HUDEP-2 (cell line): ENCODE measurements around the gene ARHGEF26.

Experiments used
- DNase-seq, 76 experiments: peaks; one replicate each; lab custom pipeline; 2025; ENCODE audit not compliant: unreplicated experiment in 76 of 76; lab: John Stamatoyannopoulos, UW

Gene ARHGEF26

DNA sequence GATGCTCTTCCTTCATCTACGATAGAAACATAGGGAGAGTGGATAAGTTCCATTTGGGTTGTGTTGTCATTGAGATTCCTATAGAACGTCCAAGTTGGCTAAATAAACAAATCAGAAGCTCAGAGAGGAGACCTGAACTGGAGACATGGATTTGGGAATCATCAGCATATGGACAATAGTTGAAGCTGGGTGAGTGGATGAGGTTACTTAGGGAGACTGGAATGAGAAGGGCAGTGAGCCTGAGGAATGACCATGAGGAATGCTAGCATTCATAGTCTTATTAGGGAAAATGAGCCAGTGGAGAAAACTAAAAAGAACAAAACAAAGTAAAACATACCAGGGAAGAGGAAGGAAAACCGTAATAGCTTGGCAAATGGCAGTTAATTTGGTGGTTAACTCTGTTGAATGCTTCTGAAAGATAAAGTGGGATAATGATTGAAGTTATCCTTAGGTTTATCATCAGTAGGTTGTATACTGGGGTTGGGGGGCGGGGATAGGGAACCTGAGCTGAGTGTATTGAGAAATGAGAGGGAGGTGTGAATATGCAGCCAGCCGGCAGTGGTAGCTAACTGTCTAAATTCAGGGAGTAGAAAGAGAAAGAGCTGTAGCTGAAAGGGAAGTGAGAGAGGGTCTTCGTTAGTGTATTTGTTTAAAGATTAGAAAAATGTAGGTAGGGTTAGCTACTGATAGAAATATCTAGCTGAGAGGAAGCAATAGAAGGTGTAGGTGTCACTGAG lies 74.6 kb downstream of the ARHGEF26 start:
- no peak for DNase-seq

DNA sequence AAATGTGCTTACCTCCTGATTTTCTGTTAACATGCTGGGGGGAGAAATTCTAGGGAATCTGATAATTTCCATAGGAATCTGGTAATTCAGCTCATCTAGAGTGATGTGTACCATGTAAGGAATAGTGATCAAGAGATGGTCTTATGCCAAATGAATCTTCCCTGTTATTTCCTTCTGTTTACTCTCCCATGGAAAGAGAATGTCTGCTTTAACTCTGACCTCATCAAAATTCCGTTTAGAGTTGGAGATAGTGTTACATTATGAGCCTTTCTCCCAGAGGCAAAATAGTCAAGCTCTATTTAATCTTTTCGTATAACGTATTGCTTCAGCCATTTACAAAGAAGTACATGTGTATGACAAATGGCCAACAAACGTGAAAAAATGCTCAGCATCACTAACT lies 76.6 kb downstream of the ARHGEF26 start:
- DNase-seq = no peak

DNA sequence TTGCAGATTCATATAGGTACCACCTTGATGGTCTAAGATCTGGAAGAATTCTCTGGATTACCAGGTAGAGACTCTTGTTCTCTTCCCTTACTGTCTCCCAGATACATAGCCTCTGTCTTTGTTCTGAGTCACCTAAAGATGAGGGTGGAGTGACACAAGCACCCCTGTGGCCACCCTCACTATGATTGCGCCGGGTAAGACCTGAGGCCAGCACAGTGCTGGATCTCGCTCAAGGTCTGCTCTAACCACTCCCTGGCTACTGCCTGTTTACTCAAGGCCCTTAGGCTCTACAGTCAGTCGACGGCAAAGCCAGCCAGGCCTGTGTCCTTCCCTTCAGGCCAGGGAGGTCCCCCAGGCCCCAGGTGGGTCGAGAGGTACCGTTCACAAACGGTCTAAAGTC lies 88.3 kb downstream of the ARHGEF26 start:
- no peak for DNase-seq

DNA sequence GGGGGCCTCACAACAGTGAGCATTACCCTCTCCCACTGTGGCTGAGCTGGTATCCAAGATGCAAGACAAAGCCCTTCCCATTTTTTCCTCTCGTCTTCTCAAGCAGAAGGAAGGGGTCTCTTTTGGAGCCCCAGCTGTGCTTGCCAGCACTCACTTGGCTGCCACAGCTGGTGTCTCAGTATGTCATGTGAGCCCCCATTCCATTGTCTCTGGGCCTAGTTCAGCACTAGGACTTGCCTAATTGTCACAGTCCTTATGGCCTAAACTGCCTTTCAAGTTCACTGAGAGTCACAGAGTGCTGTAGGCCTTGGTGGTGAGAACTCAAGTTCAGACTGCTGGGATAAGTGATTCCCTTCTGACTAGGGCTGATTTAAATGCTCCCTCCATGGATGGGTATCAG lies 89.8 kb downstream of the ARHGEF26 start:
- no peak for DNase-seq

DNA sequence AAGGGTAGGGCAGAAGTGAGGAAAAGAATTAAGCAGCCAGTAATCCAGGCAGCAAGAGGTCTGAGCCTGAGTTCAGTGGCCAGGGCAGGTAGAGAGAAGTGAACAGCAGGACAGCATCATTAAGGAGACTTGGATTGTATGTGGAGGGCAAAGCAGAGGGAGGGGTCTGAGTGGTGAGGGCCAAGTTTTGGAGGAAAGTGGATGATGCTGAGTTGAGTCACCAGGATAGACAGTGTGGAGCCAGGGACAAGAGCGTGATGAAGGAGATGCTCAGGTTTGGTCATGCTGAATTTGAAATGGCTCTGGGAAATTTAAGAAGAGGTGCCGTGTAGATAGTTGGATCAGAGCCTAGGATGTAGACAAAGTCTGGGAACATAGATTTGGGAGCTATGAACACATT lies 93.1 kb downstream of the ARHGEF26 start:
- DNase-seq = no peak

DNA sequence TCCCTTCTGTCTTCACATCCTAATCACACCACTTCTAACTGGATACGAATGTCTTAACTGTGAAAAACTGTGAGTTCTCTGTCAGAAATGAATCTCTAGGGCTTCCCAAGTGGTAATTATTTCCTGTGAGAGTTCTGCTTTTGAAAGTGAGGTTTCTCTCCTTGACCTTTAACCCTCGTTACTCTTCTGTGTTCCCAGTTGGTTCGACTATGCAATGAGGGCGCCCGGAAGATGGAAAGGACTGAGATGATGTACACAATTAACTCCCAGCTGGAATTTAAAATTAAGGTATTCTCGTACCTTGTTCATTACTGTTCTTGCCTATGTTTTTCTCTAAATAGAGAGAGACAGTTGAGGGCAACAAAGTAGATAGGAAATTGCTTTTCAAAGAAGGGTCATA lies 96.5 kb downstream of the ARHGEF26 start:
- no peak for DNase-seq

DNA sequence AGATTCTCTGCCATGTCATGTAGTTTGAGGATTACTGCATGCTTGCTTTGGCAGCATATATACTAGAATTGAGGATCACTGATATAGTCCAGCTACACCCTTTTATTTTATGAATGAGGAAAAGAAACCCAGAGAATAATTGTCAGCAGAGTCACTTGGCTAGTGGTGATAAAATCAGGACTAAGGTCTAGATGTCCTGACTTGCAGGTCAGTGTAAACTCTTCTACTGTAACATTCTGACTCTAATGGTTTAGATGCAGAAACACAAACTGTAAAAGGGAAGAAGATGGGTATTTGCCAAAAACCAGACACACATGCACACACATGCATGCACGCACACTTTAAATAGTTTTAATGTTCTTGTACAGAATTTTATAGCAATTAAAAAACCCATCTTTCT lies 97.5 kb downstream of the ARHGEF26 start:
- DNase-seq = no peak

DNA sequence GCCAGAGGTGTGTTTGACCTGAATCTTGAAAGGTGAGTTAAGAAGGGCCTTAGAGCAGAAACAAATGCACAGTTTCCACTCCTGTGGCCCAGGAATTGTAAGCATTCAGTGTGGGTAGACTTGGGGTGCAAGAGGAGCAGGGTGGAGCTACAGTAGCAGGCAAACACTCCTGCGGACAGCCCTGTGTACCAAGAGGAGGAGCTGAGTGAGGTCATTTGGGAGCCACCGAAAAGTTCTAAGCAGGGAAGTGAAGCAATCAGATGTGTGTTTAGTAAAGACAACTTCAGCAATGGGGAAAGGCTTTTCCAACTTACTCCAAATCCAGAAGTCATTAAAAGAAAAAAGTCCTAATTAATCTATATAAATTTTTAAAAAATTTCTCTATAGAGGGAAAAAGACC lies 99.3 kb downstream of the ARHGEF26 start:
- DNase-seq = no peak

DNA sequence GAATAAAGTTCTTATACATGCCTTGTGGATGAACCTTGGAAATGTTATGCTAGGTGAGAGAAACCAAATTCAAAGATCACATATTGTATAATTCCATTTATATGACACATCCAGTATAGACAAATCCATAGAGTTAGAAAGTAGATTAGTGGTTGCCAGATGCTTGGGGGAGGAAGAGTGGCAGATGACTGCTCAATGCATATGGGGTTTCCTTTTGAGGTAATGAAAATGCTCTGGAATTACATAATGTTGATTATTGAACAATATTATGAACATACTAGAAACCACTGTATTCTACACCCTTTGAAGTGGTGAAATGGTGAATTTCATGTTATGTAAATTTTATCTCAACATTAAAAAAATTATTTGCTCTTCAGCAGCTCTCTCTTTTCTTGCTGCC lies 102.3 kb downstream of the ARHGEF26 start:
- no peak for DNase-seq

DNA sequence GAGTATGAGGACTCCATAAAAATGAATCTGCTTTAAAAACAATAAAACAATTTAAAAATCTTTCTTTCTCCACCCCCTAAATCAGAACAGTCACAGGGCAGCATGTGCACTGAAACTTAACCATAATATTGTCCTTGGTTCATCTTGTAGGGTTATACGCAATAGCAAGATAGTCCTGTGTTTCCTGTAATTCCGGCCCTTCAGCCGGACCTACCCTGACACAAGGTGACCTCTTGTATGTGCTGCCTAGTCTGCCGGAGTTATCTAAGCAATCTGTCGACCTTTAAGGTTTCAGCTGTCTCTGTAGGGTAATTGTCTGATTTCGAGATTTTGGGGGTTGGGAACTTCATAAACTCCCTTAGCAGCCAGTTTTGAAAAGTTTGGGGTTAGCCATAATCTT lies 103.2 kb downstream of the ARHGEF26 start:
- DNase-seq = no peak

DNA sequence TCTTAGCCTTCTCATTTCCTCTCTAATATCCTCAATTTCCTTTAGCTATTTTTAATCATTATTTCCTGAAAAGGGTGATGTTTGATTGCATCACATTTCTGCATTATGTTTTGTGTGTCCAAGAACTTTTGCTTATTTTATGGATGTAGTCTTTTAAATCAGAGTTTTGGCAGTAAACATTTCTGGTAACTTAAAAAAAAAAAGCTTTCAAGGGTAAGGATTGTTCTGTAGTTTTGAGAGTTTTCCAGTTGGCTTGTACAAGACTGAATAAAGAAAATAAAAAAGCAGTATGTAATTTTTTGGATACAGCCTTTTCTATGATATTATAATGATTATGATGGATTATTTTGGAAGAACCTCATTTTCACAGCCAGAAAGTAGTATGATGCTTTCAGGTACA lies 103.7 kb downstream of the ARHGEF26 start:
- DNase-seq = no peak

DNA sequence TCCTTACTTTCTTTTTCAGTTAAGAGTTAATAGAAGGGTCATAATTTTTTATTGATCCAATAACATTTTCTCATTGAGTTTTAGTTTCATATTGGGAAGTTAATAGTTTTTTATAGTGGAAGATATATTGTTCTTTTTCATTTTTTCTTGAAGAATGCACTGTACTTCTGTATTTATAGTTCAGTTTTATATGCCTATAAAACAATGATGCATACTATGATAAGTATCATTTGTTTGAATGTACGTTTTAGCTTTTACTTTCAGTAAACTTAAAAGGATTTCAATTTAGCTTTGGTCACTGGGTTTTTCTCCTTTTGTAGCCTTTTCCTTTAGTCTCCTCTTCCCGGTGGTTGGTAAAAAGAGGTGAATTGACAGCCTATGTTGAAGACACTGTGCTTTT lies 104.3 kb downstream of the ARHGEF26 start:
- DNase-seq = no peak

DNA sequence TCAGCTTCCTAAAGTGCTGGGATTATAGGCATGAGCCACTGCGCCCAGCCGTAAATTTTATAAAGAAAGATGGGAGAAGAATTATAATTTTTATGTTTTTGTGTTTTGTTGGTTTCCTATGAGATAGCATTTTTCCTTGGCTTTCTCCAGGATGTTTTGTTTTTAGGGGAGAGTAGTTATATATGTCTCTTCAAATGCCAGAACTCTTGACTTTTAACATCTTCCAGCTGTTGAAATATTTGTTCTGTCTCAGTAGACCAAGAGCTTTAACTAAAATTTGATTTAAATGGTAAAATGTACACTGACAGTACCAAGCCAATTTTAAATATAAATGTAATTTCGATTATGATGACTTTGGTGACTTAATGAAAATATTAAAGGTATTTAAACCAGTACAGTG lies 106.3 kb downstream of the ARHGEF26 start:
- no peak for DNase-seq

DNA sequence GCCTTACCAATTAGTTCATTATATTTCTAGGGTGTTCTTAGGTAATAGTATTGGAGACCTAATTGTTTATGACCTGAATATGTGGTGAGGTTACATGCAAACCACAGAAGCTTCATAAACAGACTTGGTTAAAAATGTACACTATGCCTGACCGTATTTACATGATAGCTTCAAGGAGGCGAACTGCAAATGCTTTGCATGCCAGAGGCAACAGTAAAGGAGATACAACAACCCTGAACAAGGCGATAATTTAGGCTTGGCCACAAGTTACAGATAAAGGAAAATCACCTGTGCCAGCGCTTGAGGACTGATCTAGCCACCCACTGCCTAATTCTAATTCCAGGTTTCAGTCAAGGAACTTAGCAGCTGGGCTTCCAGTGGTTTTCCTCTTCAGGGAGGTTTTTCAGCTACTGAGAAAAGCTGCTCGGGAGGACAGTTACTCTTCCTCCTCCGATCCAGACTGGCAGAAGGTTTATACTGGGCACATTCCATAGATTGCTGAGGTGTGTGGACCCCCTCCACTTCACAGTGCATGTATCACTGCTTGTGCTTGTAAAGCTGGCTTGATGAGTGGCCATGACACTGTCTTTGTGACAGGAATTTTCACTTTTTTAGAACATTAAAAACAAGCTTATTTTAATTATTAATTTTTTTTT lies 107.5 kb downstream of the ARHGEF26 start:
- no peak for DNase-seq

DNA sequence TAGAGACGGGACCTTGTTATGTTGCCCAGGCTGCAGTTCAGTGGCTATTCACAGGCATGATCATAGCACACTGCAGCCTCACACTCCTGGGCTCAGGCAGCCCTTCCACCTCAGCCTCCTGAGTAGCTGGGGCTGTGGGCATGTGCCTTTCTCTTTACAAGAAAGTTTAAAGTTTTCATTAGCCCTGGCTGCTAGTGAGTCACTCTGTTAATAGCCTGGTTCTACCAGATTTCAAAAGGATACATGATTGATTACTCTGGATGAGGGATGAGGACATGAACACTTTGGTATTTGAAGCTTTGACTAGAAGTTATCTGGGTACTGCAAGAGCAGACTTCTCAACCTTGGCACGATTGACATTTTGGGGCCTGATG lies 108.0 kb downstream of the ARHGEF26 start:
- no peak for DNase-seq

DNA sequence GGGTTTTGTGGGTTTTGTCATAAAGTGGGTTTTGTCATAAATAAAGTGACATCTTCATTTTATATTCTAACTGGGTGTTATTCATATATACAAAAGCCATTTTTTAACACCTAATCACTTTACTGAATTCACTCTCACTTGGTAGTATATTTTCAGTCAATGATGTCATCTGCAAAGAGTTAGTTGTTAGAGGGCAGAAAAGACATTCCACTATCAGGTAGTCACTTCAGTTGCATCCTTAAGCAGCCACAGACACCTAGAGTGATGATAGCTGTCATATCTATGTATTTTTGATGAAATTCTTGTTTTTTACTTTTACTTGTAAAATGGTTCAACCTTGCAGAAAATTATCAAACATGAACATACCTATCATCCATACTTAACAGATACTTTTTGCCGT lies 114.1 kb downstream of the ARHGEF26 start:
- no peak for DNase-seq

DNA sequence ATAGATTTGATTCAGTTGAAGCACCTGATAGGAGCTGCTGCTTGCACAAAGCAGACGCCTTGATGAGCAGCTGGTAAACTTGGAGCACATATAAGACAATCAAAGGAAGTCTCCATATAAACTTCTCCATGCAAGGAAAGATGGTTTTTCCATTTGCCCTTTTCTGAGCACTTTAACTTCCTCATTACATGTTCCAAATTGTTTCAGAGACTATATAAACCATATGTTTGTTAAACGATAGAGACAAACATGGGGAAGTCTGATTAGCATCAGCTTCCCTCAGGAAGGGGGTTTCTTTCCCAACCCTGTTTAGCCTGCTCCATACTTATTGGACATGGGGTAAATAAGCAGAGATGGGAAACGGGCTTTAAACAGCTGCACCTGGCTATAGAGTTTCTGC lies 115.1 kb downstream of the ARHGEF26 start:
- DNase-seq = no peak

DNA sequence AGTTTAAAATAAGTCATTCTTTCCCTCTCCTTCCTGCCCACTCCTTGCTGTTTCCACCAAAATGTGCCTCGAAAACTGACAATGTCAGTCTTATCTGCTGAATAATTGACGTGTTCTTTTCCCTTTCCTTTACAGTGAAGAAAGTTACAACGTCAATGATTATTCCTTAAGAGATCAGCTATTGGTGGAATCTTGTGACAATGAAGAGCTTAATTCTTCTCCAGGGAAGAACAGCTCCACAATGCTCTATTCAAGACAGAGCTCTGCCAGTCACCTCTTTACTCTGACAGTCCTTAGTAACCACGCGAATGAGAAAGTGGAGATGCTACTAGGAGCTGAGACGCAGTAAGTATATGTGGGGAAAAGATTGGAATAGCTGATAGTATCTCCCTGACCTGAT lies 119.0 kb downstream of the ARHGEF26 start:
- no peak for DNase-seq

DNA sequence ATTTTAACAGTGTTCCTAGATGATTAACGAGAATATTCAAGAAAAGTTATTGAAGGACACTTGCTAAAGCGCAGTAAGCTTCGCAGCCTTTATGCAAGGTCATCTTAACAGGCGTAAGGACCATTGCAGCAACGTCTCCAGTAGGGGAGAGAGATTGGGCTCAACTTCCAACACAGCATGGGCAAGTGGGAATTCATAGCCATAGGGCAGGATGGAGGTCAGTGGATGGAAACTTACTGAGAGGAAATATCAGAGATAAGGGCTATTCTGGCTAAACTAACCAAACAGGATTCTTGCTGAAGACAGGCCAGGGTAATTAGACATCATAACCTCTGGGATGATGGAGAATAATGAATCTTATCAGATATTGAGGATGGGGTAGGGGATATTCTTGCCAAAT lies 120.3 kb downstream of the ARHGEF26 start:
- DNase-seq = no peak

DNA sequence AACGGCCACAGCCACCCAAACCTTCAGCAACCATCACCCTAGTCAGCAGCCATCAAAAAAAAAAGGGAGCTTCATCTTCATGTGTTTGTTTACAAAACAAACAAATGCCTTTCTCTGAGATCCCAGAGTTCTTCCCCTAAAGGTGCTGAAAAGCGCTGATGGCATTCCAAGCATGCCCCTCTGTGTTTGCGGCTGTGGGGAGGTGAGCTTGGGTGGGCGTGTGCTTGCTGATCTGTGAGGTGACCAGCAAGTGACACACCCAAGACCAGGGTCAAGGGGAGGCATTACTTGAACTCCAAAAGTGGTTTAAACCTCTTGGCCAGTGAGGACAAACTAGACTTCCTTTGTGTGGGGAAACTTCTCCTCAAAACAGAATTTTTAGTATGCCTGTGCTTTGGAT lies 121.6 kb downstream of the ARHGEF26 start:
- DNase-seq = no peak

DNA sequence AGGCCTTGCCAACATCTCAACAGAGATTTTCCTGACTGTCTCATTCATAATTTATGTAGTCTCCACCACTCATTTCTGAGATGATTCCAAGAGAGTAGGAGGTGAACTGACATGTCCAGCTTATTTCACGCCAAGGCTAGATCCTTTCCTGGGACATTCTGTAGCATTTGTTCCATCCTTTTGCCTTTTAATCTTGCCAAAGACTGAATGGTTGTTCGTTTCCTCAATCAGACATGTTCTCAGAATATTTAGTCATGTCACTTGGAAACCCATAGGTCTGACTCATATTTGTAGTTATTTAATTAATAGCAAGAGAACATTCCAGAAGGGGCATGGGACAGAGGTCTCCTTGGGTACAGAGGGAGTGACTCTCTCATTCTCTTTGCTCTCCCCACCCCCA lies 122.2 kb downstream of the ARHGEF26 start:
- no peak for DNase-seq

DNA sequence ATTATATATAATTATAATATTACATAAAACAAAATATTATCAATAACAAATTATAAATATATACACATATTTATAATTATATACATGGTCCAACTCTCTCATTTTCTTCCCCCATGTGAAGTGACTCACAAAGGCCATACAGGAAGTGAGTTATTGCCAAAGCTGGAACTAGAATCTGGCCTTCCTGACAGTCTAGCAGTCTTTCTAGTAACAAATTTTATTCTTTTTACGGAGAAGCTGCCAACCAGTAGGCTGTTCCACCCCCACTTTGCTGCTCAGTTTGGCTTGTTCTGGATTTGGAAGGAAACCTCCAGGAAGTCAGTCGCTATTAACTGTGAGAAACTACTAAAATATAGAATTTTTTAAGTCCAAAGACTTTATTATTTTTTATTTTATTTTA lies 123.5 kb downstream of the ARHGEF26 start:
- DNase-seq = no peak
